HG03342 (cell line): ENCODE data around the gene PRM3.

Experiments used
- ATAC-seq: cut with Tn5 transposase; IDR thresholded peaks from one replicate; pipeline ENCODE4 v1.9.1; 2021; ENCODE audit warnings: mild to moderate bottlenecking, moderate library complexity; ENCODE audit not compliant: unreplicated experiment

PRM3 gene

GRCh38 chr16:11283820-11284248, 10.4 kb upstream of the PRM3 start:
- ATAC-seq: no peak

GRCh38 chr16:11280616-11281522, 7.4 kb upstream of the PRM3 start, which contains the start of gene PRM1:
PRM1 (minus strand) TSS chr16:11281330; CDS start chr16:11281238, 92 bp downstream.
- ATAC-seq: no peak

DNA sequence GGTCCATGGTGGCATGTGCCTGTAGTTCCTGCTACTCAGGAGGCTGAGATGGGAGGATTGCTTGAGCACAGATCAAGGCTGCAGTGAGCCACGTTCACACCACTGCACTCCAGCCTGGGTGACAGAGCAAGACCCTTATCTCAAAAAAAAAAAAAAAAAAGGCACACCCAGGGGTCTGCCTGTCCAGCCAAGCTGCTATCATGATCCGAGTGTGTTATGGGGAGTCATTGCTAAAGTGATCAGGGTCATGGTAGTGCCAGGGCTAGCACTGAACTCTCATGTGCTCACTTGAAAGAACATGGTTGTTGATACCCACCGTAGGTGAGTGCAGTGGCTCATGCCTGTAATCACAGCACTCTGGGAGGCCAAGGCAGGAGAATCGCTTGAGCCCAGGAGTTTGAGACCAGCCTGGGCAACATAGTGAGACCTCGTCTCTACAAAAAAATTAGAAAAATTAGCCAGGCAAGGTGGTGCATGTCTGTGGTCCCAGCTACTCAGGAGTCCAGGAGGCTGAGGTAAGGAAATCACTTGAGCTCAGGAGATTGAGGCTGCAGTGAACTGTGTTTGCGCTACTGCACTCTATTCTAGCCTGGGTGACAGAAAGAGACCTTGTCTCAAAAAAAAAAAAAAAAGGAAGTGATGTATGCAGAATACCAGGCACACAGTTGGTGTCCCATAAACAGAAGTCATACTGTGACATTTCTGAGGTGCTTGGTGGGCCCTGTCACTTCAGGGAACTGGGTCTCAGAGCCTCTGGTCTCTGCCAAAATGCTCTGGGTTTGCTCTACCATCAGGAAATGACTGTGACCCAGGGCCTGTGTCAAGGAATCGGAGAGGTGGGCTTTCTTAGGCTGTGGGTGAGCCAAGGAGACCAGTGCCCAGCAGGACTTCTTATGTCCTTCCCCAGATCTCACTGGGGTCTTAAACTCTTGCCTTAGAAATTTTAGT, 5.5 kb upstream of the PRM3 start:
- ATAC-seq: no peak

- no peak for ATAC-seq
Measured at GRCh38 chr16:11277607-11278337, 4.3 kb upstream of the PRM3 start.

GRCh38 chr16:11276896-11277593, 3.6 kb upstream of the PRM3 start:
- ATAC-seq: no peak

GRCh38 chr16:11276143-11276895, 2.9 kb upstream of the PRM3 start, which contains the start of gene PRM2:
PRM2 (minus strand) TSS chr16:11276480; CDS start chr16:11276370, 110 bp downstream.
- ATAC-seq: no peak

DNA sequence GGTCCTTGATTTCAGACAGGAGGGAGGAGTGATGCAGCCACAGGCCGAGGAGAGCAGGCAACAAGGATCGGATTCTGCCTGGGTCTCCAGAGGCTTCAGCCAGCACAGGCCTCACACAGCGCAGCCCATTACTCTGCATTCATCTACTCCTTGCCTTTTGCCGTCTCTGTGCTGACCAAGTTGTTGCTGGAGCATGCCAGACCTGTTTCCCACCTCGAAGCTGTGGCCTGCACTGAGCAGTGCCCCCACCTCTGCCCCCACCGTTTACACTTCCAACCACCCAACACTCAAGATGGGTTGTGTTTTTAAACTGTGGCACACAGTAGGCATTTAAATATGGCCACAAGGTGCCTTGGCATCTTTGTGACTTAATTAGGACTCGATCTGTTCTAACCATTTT, 1.5 kb upstream of the PRM3 start:
- ATAC-seq: no peak

GRCh38 chr16:11273721-11274324, 394 bp upstream of the PRM3 start:
- no peak for ATAC-seq

- ATAC-seq: no peak
Measured at GRCh38 chr16:11272484-11272883, 945 bp downstream of the PRM3 start.

- ATAC-seq: no peak
Measured at GRCh38 chr16:11271610-11272009, 1.8 kb downstream of the PRM3 start.

DNA sequence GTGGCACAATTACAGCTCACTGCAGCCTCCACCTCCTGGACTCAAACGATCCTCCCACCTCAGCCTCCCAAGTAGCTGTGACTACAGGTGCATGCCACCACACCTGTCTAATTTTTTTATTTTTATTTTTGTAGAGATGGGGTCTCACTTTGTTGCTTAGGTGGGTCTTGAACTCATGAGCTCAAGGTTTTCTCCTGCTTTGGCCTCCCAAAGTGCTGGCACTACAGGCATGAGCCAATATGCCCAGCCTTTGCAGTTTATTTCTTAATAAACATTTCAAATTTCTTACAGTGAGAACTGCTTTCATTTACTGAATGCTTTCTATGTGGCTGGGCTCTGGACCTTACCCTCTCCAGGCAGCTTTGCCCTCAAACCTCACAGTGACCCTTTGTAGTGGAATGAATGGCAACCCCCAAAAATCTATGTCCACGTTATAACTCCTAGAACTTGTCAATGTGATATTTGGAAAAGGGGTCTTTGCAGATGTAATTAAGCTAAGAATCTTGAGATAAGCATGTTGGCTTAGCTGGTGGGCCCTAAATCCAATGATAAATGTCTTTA, 2.7 kb downstream of the PRM3 start:
- ATAC-seq: no peak

GRCh38 chr16:11268921-11269375, 4.5 kb downstream of the PRM3 start, which contains the start of gene TNP2:
TNP2 (minus strand) TSS chr16:11269325; CDS start chr16:11269262, 63 bp downstream.
- no peak for ATAC-seq

- no peak for ATAC-seq
Measured at GRCh38 chr16:11265124-11265523, 8.3 kb downstream of the PRM3 start.

DNA sequence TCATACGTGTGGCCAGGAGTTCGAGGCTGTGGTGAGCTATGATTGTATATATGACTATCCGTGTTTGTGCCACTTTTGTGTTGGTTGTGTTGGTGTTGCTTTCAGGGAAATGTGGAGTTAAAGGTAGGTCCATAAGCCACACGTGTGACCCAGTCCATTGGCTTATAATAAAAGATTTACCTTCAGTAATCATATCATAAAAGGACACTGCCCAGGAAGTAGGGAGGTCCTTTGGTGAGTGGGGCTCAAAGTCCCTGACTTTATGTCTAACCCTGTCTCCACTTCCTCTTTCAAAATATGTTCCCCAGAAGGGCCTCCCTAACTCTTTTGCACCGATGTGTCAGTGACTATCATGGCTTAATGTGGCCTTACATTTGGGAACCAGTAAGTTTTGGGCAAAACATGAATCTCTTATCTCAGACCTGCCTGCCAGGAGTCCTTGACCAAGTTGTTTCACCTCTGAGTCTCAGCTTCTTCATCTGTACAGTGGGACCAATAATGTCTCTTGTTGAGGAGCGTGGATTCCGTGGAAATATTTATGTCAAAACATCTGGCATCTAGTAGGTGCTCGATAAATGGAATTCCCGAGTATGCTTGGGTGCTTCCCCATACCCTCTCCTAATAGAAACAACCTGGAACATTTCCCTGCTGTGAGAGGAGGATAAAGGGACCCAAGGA, 9.1 kb downstream of the PRM3 start:
- ATAC-seq: no peak

DNA sequence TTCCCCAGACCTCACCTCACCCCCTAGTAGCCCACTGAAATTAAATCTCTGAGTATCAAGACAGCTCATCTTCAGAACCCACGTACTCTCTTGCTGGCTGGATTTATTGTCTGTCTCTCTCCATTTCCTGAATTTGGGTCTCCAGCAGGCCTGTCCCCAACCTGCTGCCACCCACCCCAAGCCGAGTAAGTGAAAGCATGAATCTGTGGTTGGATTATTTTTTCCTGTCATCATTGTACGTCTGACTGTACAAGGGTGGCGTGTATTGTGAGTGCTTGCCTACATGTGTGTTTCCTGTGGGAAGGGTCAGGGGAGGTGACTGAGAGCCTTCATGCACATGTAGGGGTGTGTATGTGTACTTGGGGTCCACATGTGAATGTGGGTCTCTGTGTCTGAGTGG, 9.7 kb downstream of the PRM3 start:
- no peak for ATAC-seq

DNA sequence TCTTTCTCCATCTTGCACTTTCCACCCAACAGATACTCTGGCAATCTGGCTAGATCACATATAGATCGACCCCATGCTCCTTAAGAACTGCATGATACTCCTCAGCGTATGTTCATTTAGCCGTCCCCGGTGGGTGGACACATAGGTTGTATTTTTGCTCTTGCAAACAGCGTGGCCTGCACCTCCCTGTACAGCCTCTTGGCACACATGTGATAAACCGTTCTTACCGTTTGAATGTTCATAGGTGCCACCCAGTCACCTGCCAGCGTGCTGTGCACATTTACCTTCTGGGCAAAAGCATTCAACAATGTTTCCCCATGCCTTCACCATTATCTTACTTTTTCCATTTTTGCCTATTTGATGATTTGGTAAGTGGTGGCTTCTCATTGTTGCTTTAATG, 10.5 kb downstream of the PRM3 start:
- ATAC-seq: no peak

- no peak for ATAC-seq
Measured at GRCh38 chr16:11260596-11260966, 12.8 kb downstream of the PRM3 start.
